NCI-H524 treated with DMSO at 0.1 percent for 48 hours (cell line): ENCODE measurements around the gene HCN4.
"Not testable (repeated sequence)": the region's sequence is repeated elsewhere in the genome, so short reads cannot be mapped to it uniquely, and the experiment has no call there.

Experiments used
- DNase-seq: peaks from one replicate; lab custom pipeline; 2025; lab: John Stamatoyannopoulos, UW

The HCN4 gene

GRCh38 chr15:73324496-73325170 lies 44.1 kb downstream of the HCN4 start:
- DNase-seq = no peak

GRCh38 chr15:73323956-73324355 lies 44.8 kb downstream of the HCN4 start:
- no peak for DNase-seq

- DNase-seq = no peak
Observed at GRCh38 chr15:73323374-73323955, 45.3 kb downstream of the HCN4 start.

- no peak for DNase-seq
Observed at GRCh38 chr15:73322665-73323373, 45.9 kb downstream of the HCN4 start.

GRCh38 chr15:73321496-73322450 lies 47.0 kb downstream of the HCN4 start:
- DNase-seq = peak; percentile 79

- DNase-seq = no peak
Observed at GRCh38 chr15:73320619-73321180, 48.1 kb downstream of the HCN4 start.

GRCh38 chr15:73319460-73320245 lies 49.1 kb downstream of the HCN4 start:
- DNase-seq = no peak

GRCh38 chr15:73318463-73319351 lies 50.1 kb downstream of the HCN4 start:
- peak; percentile 56 for DNase-seq

GRCh38 chr15:73317651-73318462 lies 50.9 kb downstream of the HCN4 start:
- DNase-seq = no peak

- DNase-seq = no peak
Observed at GRCh38 chr15:73313861-73314260, 54.9 kb downstream of the HCN4 start.

GRCh38 chr15:73308305-73308704 lies 60.5 kb downstream of the HCN4 start:
- no peak for DNase-seq

GRCh38 chr15:73305331-73306211 lies 63.2 kb downstream of the HCN4 start:
- peak; percentile 87 for DNase-seq

- DNase-seq = no peak
Observed at GRCh38 chr15:73303636-73304035, 65.1 kb downstream of the HCN4 start.

GRCh38 chr15:73300286-73300685 lies 68.5 kb downstream of the HCN4 start:
- DNase-seq = not testable (repeated sequence)

- DNase-seq = no peak
Observed at GRCh38 chr15:73298522-73299245, 70.1 kb downstream of the HCN4 start.

- no peak for DNase-seq
Observed at GRCh38 chr15:73296609-73297353, 72.0 kb downstream of the HCN4 start.
